ENCODE results near the gene QPCT. TPM values are rescaled to one million over a fixed set of nuclear protein-coding genes. Genes with fewer than 3 reads are reported as not detected.

Gene QPCT
- total RNA-seq, 1 experiment from 2014 or later = not detected

DNA sequence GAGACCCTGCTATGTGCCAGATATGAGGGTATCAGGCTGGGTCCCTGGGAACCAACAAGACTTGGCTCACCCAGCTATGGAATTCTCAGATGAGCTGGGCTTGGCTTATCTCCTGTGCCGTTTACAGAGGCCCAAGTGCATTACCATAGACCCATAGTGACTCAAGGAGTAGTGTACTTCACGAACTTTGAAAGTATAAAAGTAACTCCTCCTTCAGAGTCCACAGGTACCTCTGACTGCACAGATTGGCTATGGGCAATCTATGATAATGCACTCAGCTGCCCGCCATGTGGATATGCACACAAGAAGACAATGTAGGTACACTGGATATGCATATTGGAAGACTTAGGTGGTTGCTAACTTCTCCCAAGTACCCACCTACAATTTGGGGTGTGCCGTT lies 78.4 kb downstream of the QPCT start:
- no peak overlapping the region for H3K4me2 ChIP-seq (ENCODE audit: insufficient read depth, insufficient read length, low read length)
- no peak overlapping the region for H3K18ac ChIP-seq (ENCODE audit: insufficient read length, low read depth, low read length)
- no peak overlapping the region for H4K8ac ChIP-seq (replicated peaks; ENCODE audit: insufficient read length, low read depth, low read length)
- H2BK12ac ChIP-seq (ENCODE audit: insufficient read length, low read depth, low read length) = no peak overlapping the region
- no peak overlapping the region for H4K91ac ChIP-seq (ENCODE audit: insufficient read length, low read depth, low read length)
- H2BK20ac ChIP-seq (ENCODE audit: low read depth, low read length, poor library complexity, severe bottlenecking) = no peak overlapping the region
- no peaks in the 10 kb centered on the region for H3K27me3 Mint-ChIP-seq (ENCODE audit: low read depth)
- no peaks in the 10 kb centered on the region for H3K79me2 ChIP-seq (ENCODE audit: insufficient read depth, low read length)
- no peaks in the 10 kb centered on the region for H3K27me3 ChIP-seq (ENCODE audit: insufficient read depth, low read length)
- TF ChIP-seq, protein P1, sequence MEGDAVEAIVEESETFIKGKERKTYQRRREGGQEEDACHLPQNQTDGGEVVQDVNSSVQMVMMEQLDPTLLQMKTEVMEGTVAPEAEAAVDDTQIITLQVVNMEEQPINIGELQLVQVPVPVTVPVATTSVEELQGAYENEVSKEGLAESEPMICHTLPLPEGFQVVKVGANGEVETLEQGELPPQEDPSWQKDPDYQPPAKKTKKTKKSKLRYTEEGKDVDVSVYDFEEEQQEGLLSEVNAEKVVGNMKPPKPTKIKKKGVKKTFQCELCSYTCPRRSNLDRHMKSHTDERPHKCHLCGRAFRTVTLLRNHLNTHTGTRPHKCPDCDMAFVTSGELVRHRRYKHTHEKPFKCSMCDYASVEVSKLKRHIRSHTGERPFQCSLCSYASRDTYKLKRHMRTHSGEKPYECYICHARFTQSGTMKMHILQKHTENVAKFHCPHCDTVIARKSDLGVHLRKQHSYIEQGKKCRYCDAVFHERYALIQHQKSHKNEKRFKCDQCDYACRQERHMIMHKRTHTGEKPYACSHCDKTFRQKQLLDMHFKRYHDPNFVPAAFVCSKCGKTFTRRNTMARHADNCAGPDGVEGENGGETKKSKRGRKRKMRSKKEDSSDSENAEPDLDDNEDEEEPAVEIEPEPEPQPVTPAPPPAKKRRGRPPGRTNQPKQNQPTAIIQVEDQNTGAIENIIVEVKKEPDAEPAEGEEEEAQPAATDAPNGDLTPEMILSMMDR (conservative IDR thresholded peaks at IDR 0.05) = no peak
- no peak overlapping the region for H4K5ac ChIP-seq (ENCODE audit: insufficient read length, low read depth, low read length)
- H3K23me2 ChIP-seq (ENCODE audit: insufficient read length, low read depth, low read length, poor library complexity, severe bottlenecking) = no peaks in the 10 kb centered on the region
- no peak overlapping the region for H3K14ac ChIP-seq (ENCODE audit: insufficient read depth, low read length)
- no peaks in the 10 kb centered on the region for H3K79me1 ChIP-seq (ENCODE audit: insufficient read depth, low read depth, low read length, poor library complexity, severe bottlenecking)
- WGBS (ENCODE audit: extremely low coverage, insufficient read length, low lambda C conversion rate) = no CpG with 5 or more reads among the region's 4 CpGs
- H2AFZ ChIP-seq (ENCODE audit: low read length) = no peak overlapping the region
- H3K4ac ChIP-seq (ENCODE audit: low read depth, low read length) = no peak overlapping the region
- no peak overlapping the region for H3K27ac Mint-ChIP-seq
- no peaks in the 10 kb centered on the region for H3K4me1 ChIP-seq (ENCODE audit: insufficient read depth, low read length)
- no peak overlapping the region for H2BK120ac ChIP-seq (ENCODE audit: low read depth, low read length, poor library complexity, severe bottlenecking)
- H3K4me3 Mint-ChIP-seq = no peak overlapping the region
- H3K56ac ChIP-seq (ENCODE audit: insufficient read length, low read depth, low read length) = no peak overlapping the region
- H3K36me3 Mint-ChIP-seq (ENCODE audit: insufficient read depth in 1 of 3, low read depth in 3 of 3) = no peaks in the 10 kb centered on the region
- no peaks in the 10 kb centered on the region for H3K4me1 Mint-ChIP-seq
- H3K23ac ChIP-seq (ENCODE audit: insufficient read length, low read depth, low read length) = no peak overlapping the region
- H4K20me1 ChIP-seq (ENCODE audit: control insufficient read depth, insufficient read depth, insufficient read length) = no peaks in the 10 kb centered on the region
- H3T11ph ChIP-seq (ENCODE audit: low read length) = no peak overlapping the region
- H2BK15ac ChIP-seq (ENCODE audit: low read depth, low read length) = no peak overlapping the region
- H3K27ac ChIP-seq (ENCODE audit: insufficient read length, low read depth, low read length) = no peak overlapping the region
- H3K9me3 ChIP-seq (ENCODE audit: control insufficient read depth, low read depth, low read length) = no peaks in the 10 kb centered on the region
- DNase-seq = no peak
- H2AK5ac ChIP-seq (ENCODE audit: insufficient read length, low read length) = no peak overlapping the region
- H2BK5ac ChIP-seq (ENCODE audit: insufficient read length, low read length) = no peak overlapping the region
- no peaks in the 10 kb centered on the region for H3K9me3 Mint-ChIP-seq
- H3K9ac ChIP-seq (ENCODE audit: extremely low read depth, insufficient read length, low read length) = no peak overlapping the region

Other genes starting within 250 kb of the QPCT start
- 54.2 and 55.7 TPM in 2 replicates for gene EIF2AK2, start 187.7 kb upstream of the QPCT start, total RNA-seq (2021)
- not detected in 2 replicates for gene SULT6B1, start 156.0 kb upstream of the QPCT start, total RNA-seq (2021)
- gene CEBPZOS, start 148.1 kb upstream of the QPCT start, total RNA-seq (2021) = 0.64 and 1.5 TPM in 2 replicates
- gene CEBPZ, start 113.0 kb upstream of the QPCT start, total RNA-seq (2021) = 252 and 281 TPM in 2 replicates
- 103 and 108 TPM in 2 replicates for gene NDUFAF7, start 113.0 kb upstream of the QPCT start, total RNA-seq (2021)
- gene PRKD3, start 19.8 kb upstream of the QPCT start, total RNA-seq (2021) = 63.3 and 63.8 TPM in 2 replicates

All from H9 (cell line).